ENCODE results near the gene ME3.

DNA sequence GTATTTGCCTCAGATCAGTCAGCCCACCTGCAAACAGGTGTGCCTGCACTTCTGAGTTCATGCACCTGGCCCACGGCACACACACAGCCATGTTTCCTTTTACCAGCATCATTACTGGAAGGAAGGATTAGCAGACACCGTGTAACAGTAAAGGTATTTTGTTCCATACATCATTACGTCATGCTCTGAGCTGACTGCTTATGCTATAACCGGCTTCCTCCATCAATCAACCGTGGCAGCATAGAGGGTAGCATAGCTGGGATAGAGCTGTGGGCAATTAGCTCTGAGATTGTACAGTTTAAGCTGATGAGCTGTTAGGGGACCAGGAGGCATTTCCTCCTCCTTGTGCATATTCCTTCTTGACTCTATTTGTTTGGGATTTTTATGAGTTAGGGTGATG, 102.4 kb downstream of the ME3 start:
- TF ChIP-seq CTCF (IDR thresholded peaks at IDR 0.05) (no peak), POLR2A (IDR thresholded peaks at IDR 0.05) (no peak)
